GM21360 (cell line): ENCODE measurements around the gene GNAI3.
A peak's percentile ranks its signal among the peaks of the same experiment; 100 is the strongest.

Experiments
- ATAC-seq: cut with Tn5 transposase; IDR thresholded peaks from one replicate; pipeline ENCODE4 v1.9.1; 2021; ENCODE audit warnings: mild to moderate bottlenecking, moderate library complexity; ENCODE audit not compliant: unreplicated experiment

GNAI3 gene

DNA sequence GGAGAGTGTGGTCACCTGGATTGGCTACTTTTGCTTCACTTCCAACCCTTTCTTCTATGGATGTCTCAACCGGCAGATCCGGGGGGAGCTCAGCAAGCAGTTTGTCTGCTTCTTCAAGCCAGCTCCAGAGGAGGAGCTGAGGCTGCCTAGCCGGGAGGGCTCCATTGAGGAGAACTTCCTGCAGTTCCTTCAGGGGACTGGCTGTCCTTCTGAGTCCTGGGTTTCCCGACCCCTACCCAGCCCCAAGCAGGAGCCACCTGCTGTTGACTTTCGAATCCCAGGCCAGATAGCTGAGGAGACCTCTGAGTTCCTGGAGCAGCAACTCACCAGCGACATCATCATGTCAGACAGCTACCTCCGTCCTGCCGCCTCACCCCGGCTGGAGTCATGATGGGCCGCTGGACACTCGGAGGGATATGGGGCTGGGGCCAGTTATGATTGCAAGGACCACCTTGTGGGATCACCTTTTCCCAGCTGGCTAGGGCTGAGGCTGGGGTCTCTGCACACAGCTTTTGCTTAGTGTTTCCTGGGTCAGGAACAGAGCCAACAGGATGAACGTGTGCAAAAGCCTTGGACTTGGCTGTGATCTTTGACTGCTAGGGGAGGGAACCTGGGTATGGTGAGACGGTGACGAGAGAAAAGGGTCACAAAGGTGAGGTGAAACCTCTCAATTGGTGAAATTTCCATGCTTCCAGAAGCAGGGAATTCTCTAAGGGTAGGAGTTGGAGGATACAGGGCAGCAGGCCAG, 4.3 kb upstream of the GNAI3 start:
- no peak for ATAC-seq

DNA sequence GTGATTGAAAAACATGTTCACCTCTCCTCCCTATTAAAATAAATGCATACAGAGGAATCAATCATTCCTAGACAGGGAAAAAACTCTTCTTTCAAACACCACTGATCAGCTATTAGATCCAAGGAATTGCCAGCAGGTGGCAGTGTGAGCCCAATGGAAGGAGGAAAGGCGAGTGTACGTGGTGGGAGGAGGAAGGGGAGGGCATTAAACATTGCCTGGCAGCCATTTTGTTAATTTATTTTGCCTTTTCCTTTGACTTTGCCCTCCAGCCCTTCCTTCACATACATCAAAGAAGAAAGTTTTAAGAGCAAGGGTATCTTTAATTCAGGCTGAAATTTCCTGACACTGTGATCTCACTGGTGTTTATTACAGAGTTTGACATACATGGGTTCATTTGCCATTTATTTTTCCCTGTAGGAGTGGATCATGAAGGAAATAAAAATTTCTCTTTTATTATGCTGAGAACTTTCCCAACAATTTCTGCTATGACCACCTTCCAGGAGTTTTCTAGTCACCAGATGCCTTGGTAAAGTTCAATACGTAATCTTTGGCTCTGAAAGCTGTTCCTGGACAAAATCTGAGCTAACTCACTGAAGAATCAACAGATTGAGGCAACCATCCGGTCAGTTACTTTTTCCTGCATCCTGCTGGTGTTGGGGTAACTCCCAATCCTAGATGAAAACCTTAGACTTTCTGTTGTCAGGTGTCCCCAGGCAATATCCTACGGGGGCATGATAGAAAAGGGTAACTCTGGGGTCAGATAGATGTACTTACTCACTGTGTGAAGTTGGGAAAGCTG, 1.9 kb upstream of the GNAI3 start:
- peak; percentile 44 for ATAC-seq

DNA sequence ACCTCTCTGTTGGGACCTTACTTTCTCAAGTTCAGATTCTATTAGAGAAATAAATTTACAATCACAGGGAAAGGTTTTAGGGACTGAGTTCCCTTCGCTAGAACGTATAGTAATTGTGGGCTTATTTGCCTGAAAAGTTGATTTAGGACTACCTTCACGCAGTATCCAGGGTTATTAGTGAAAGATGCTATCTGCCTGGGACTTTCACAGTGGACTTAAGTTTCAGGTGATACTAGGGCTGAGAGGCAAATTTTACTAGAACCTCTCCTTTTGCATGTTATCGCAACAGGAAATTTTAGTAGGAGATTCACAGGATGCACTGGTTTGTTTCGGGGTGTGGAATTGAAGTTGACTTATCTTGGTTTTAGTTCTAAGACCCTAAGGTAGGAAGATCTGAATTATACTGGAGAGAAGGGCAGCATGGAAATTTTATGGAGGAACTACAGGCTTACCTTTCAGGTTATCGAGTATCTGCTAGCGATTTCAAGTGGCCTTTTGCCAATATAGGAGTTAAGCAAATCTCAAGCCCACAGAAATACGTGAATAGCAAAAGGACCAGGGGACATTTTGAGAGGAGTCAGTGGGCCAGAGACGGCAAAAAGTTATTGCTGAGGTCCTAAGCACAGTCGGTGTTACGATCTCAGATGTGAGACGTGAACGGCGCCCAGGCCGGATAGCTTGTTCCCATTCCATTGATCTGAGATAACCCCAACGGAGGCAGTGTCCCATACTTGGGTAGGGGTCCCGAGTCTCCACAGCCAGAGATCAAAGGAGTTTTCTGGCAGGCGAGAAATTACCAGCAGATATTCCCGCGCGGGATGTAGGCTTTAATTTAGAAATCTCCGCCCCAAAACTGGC, 723 bp upstream of the GNAI3 start:
- ATAC-seq: no peak

DNA sequence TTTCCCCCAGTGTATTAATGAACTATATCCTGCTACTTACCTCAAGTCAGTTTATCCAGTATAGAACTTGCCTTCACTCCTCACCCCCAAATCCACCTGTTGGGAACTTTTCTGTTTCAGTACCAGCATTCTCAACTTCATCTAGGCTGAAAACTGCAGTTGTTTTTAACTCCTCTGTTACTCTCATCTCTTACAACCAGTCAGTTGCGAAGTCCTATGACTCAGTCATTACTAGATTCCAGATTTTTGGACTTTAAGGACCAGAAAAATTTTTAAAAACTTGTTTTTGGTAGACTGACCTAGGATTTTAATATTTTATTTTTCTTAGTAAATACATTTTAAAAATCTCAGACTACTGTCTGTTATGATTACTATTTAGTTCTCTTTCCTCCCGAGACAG, 8.1 kb downstream of the GNAI3 start:
- no peak for ATAC-seq

DNA sequence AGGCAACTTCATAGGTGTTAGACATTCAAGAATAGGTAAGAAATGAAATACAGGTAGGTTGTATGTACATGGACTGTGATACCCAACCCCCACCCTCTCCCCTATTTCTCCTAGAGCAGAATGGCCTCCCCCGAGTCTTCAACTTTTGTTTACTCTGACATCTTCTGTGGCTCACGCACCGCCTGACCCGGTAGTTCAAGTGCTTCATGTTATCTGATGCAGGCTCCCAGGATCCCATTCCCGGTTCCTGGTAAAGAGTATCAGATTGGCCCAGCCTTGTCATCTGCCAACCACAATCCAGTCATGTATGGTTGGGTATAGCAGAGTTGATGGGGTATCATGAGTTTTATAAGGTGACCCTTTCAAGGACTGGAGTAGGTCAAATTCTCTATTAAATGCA, 9.1 kb downstream of the GNAI3 start:
- ATAC-seq: no peak

DNA sequence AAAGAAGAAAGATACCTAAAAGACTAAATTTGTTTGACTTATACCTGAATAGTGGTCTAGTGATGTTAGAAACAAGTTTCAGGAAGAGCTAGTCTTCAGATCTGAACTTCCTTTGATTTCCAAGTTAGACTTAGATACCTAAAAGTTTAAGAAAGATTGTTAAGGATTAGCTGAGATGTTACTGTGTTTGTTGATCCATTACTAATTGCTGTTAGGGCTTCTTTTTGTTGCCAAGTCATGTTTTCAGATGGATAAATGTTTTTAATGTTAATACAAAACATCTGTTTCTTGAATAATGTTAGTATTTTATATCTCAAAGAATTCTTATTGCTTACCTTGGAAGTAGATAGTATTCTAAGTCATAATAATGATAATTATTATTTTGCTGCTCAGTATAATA, 11.6 kb downstream of the GNAI3 start:
- no peak for ATAC-seq

DNA sequence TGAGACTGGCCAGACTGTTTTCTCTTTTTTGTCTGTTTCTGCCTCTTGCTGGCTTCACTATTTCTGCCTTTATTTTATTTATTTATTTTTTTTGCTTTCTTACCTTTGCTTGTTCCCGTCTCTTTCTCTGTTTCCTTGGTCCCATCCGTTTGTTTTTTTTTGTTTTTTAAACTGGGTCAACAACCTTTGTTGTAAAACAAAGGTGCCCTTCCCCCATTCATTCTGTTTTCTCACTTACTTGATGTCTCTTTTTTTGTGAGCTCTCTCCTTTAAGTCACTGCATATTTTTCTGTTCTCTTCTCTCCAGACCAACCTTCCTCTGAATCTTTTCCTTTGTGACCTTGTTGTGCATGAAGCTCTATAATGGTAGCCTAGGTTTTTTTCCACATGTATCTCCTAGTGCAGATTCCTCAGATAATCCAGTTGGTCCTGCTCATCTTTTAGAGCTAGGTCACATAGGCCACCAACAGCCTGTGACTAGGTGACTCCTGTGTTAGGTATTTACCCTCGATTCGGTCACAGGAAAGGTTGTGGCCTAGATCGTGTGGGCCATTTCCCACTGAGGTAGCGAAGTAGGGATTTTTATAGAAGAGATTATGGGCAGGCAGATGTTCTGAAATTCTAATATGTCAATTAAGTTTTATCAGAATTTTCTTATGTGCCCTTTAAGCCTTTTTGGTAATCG, 15.9 kb downstream of the GNAI3 start:
- no peak for ATAC-seq

DNA sequence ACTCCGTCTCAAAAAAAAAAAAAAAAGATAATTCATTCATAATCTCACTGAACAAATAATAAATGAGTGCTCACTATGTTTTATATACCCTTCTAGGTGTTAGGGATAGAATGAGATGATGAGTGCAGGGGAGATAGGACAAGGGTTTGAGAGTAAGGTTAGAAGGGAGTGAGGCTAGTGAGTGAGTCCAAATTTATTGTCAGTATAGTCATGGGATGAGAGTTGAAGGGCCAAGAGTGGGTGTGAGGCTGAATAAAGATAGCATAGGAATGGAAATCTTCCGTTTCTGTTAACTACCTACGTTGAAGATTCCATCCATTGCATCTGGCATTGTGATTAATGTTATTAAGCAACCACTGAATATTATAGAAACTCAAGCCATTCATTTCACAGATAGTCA, 16.8 kb downstream of the GNAI3 start:
- no peak for ATAC-seq

DNA sequence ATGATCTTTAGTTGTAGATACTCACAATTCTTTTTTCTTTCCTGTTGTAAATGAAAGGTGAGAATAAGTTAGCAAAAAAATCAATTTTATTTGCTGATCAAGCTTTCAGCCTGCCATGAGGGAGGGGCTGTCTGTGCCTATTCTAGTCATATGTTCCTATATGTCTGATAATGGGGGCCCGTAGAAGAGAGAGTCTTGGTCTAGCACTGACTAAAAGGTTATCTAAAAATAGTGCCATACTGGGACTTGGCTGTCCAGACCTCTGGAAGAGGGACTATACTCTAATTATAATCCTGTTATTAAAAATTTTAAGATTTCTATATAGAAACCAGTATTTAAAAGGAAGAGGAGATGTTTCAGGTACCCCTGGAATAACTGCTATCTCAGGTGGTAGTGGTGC, 18.6 kb downstream of the GNAI3 start:
- no peak for ATAC-seq

DNA sequence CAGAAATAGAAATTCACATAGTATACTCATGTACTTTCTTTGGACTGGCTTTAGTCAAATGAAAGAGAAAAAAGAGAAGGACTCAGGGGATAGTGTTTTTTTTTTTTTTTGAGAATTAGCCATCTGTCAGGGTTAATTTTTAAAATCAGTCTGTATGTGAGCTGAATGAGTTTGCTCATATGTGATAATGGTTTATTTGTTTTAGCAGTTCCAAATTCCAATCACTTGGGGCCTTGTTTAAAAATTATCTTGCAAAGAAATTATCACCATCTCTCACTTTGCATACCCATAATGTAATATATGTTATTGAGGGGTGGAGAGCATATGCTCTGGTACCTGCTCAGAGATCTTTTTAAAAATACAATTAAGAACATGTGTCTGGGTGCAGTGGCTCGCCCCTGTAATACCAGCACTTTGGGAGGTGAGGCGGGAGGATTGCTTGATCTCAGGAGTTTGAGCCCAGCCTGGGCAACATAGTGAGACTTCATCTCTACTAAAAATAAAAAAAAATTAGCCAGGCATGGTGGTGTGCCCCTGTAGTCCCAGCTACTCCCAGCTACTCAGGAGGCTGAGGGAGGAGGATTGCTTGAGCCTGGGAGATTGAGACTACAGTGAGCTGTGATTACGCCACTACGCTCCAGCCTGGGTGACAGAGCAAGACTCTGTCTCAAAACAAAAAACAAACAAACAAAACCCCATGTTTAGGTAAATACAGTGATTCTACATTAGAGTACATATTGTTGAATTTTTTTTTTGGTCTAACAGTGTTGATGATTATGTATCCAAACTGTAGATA, 19.7 kb downstream of the GNAI3 start:
- ATAC-seq: no peak

DNA sequence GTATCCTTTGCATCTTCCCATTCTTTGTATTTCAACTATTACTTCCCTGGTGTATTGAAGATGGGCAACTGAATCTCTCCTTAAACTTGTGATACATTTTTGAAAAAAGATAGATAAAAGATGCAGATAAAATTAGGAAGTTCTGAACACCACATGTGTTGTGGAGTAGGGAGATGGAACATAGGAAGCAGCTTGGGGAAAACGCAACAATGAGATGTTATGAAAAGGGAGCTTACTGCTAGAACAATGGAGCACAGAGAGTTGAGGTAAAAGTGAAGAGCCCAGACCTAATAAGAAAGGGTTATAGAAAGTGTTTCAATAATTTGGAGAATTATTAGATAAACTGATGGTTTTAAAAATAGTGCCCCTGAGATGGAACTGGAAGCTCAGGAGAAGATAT, 20.9 kb downstream of the GNAI3 start:
- ATAC-seq: no peak

DNA sequence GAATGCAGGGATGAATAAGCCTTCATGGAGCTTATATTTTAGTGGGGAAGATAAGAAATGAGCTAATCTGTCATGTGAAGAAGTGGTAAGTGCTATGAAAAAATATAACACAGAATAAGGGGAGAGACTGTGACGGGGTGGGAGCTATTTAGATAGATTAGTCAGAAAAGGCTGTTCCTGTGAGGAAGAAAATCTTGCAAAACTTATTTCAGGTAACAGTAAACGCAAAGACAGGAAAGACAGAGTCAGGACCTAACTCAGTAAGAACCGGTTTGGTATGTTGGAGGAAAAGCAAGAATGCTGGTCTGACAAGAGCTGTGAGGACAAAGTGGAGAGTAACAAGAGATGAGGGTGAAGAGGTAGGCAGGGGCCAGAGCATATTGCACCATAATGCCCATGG, 22.0 kb downstream of the GNAI3 start:
- ATAC-seq: no peak

DNA sequence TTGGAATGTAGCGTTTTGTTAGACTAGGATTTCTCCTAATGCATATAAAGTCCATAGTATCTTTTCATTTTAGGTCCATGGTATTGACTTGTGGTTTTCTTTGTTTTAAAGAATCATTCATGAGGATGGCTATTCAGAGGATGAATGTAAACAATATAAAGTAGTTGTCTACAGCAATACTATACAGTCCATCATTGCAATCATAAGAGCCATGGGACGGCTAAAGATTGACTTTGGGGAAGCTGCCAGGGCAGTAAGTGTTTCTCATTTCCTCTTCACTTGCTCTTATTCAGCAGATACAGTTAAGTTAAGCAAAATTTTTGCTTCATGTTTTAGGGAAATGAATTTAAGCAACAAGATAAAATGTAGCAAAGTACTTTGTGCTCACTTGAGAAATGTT, 25.4 kb downstream of the GNAI3 start:
- ATAC-seq: no peak

DNA sequence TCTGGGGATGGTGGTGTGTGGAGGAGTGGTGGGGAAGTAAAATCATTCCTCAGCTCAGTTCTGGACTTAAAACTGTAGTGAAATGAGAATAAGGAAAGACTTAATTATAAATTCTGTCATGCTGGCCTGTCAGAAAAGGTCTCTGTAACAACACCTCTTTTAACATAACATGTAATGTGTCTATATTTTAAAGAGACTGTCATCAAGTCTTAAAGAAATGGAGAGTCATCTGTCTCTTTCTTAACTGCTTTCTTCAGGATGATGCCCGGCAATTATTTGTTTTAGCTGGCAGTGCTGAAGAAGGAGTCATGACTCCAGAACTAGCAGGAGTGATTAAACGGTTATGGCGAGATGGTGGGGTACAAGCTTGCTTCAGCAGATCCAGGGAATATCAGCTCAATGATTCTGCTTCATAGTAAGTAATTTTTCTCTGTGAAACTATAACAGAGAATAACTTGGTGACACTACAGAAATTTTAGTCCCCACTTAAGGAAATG, 30.6 kb downstream of the GNAI3 start:
- ATAC-seq: no peak

DNA sequence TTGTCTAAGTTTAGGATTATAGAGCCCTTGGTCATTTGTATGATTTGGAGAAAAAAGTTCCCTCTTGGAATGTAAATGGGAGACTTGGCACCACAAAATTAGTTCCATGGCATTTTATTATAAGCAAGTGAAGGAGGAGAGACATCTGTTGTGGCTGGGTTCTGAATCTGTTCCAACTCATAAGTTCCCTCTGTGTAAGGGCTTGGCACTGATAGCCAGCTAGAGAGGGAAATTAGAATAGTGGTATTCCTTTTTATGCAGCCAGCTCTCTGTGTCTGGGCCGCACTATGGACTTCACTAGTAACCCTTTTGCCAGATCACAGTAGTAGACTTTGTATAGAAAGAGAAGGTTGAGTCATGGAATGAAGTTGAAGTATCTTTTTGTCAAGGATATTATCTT, 31.1 kb downstream of the GNAI3 start:
- ATAC-seq: no peak

DNA sequence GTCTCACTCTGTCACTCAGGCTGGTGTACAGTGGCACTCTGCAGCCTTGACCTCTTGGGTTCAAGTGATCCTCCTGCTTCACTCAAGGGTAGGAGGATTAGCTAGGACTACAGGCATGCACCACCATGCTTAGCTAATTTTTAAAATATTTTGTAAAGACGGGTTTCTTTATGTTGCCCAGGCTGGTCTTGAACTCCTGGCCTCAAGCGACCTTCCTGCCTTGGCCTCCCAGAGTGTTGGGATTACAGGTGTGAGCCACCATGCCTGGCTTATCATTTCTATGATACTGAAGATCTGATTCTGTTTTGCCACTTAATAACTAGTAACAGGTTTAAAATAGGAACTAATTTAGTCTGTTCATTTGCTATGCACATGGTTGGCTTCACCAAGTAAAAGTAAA, 33.6 kb downstream of the GNAI3 start:
- no peak for ATAC-seq

DNA sequence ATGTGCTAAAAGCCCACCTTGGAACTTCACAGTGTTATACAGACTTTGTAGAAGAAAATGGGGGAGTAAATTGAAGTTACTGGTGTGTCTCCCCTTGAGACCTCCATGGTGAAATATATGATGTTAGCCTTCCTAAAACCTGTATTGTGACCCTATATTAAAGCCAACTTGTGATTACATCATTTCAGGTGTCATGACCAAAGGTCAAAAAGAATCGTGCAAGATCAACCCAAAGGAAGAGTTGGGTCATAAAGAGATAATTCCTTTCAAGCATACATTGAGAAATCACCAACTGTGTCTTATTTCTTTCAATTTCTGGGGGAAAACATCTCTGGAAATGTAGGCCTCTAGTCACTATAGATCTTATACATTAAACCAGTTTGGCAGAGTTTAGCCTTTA, 36.4 kb downstream of the GNAI3 start:
- no peak for ATAC-seq

DNA sequence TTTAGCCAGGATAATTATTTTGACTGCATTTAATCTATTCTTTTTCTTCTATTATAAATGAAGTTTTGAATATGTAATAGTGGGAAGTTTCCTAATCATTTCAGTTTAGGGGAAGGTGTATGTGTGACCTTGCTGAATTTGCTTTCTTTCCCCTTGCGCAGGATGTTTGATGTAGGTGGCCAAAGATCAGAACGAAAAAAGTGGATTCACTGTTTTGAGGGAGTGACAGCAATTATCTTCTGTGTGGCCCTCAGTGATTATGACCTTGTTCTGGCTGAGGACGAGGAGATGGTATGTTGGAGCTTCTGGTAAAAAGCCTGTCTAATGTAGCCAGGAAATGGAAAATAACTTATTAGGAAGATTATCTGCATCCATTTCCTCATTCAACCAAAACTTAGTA, 37.6 kb downstream of the GNAI3 start:
- no peak for ATAC-seq

DNA sequence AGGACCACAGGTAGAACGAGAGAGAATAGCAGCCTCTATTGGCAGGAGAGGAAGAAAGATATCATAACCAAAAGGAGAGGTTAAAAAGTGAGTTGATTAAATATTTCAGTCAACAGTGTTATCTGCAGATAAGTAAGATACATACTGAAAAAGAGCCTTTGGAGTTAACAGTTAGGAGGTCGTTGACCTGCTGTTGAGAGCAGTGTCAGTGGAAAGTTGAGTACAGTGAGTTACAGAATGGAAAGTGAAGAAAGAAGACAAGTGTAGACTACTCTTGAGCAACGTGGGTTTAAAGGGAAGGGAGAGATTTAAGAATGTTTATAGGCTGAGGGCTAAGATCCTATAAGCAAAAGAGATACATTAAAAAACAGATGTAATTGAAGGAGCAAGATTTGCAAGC, 40.8 kb downstream of the GNAI3 start:
- no peak for ATAC-seq

DNA sequence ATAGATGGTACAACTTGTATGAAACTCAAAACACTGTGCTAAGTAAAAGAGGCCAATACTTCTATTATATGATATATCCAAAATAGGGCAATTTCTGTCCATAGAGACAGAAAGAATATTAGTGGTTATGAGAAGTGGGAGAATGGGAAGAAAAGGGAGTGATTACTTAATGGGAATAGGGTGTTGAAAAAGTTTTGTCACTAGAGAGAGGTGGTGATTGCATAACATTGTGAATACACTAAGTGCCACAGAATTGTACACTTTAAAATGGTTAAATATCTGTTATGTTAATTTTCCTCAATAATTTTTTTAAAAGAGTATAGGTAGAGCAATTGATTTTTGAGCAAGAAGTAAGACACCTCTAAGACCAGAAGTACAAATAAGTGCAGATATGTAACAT, 41.3 kb downstream of the GNAI3 start:
- ATAC-seq: no peak
